Activated CD8-positive, alpha-beta T cell treated with anti-CD3 and anti-CD28 coated beads, Interleukin-2, amount 10 ng/mL, durations not matched to agents 7 days and 5 days (primary cell): ENCODE results near the gene PWWP2B. TPM values are rescaled to one million over a fixed set of nuclear protein-coding genes. Genes with fewer than 3 reads are reported as not detected.
"Not testable (repeated sequence)": the region's sequence is repeated elsewhere in the genome, so short reads cannot be mapped to it uniquely, and the experiment has no call there.

ENCODE experiments used
- ATAC-seq: fragments of 150-1000 bp; cut with Tn5 transposase; one replicate; pipeline ENCODE4 v1.10.0; 2021; ENCODE audit warnings: moderate library complexity
- CTCF ChIA-PET: fragments of 350-600 bp; sonication (Branson Sonifier 250); formaldehyde crosslinking; loops from one replicate; lab custom pipeline; 2021; ENCODE audit warnings: antibody characterized with exemption; lab: Charles Lee
- POLR2A ChIA-PET: fragments of 350-600 bp; sonication (Branson Sonifier 250); formaldehyde crosslinking; loops from one replicate; lab custom pipeline; 2021; ENCODE audit warnings: antibody characterized with exemption; lab: Charles Lee
- DNase-seq: peaks from one replicate; pipeline ENCODE4 v3.0.0-alpha.2; 2020
- H3K27ac Mint-ChIP-seq: one replicate; pipeline ENCODE4 v1.8.0; 2021; ENCODE audit warnings: mild to moderate bottlenecking, mixed read lengths
- H3K27me3 Mint-ChIP-seq: one replicate; pipeline ENCODE4 v1.8.0; 2021; ENCODE audit warnings: low read depth, mixed read lengths
- H3K36me3 Mint-ChIP-seq: one replicate; pipeline ENCODE4 v1.8.0; 2021; ENCODE audit warnings: low read depth, mixed read lengths
- H3K4me1 Mint-ChIP-seq: one replicate; pipeline ENCODE4 v1.8.0; 2021; ENCODE audit warnings: low read depth, mixed read lengths
- H3K4me3 Mint-ChIP-seq: one replicate; pipeline ENCODE4 v1.8.0; 2021; ENCODE audit warnings: mild to moderate bottlenecking, mixed read lengths
- H3K9me3 Mint-ChIP-seq: one replicate; pipeline ENCODE4 v1.8.0; 2022; ENCODE audit warnings: mixed read lengths; ENCODE audit not compliant: insufficient read depth
- total RNA-seq, 2 experiments: library from RNA; stranded (reverse); gene quantifications; one replicate each; pipeline ENCODE4 v1.2.3, GENCODE V29; 2021

The PWWP2B gene
- total RNA-seq = 10 to 100 TPM; 15.0 to 15.7 TPM

DNA sequence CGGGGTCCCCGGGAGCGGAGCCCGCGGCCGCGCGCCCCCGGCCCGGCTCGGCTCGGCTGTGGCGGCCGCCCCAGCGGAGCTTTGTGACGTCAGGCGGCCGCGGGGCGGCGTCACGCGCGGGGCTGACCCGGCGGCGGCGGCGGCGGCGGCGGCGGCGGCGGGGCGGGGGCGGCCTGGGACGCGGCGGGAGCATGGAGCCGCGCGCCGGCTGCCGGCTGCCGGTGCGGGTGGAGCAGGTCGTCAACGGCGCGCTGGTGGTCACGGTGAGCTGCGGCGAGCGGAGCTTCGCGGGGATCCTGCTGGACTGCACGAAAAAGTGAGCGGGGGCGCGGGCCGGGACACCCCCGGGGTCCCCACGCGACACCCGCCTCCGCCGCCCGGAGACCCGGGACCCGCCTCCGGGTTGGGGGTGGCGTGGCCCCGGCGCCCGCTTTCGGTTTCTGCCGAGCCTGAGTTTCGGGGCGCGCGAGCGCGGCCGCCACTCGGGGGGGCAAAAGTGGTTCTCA is at the start of gene PWWP2B:
PWWP2B (plus strand) TSS at position 165 of the 506 bp plus-strand sequence; CDS start at position 192, 27 bp downstream.
- Mint-ChIP-seq H3K36me3 (peaks cover 3% of the 10 kb centered on the region), H3K9me3 (no peaks in the 10 kb centered on the region), H3K4me3 (peak within 1 kb of the TSS; percentile 84), H3K4me1 (peaks cover 23% of the 10 kb centered on the region), H3K27me3 (no peaks in the 10 kb centered on the region), H3K27ac (peak within 1 kb of the TSS; percentile 87)
- ChIA-PET POLR2A (interaction anchor here (0.8 to 1.8 kb wide), 2 partner anchors 24 to 50 kb away, joined by 3 to 8 read pairs; no protein-coding TSS in a partner anchor), CTCF (interaction anchor here (1.1 to 1.6 kb wide), 3 partner anchors 46 to 50 kb away, joined by 3 to 5 read pairs (median 4); no protein-coding TSS in a partner anchor)
- DNase-seq (peak; percentile 75), ATAC-seq (peak; percentile 52)

GRCh38 chr10:132347211-132347930 is 49.6 kb upstream of the PWWP2B start:
- H3K36me3 Mint-ChIP-seq = peaks cover 2% of the 10 kb centered on the region
- no peaks in the 10 kb centered on the region for H3K9me3 Mint-ChIP-seq
- H3K27ac Mint-ChIP-seq = peak overlapping the region; percentile 1
- CTCF ChIA-PET = no interaction called here
- no peaks in the 10 kb centered on the region for H3K4me1 Mint-ChIP-seq
- ATAC-seq = no peak
- H3K4me3 Mint-ChIP-seq = no peak overlapping the region
- POLR2A ChIA-PET = no interaction called here
- no peak for DNase-seq
- no peaks in the 10 kb centered on the region for H3K27me3 Mint-ChIP-seq

GRCh38 chr10:132347931-132348267 is 49.1 kb upstream of the PWWP2B start:
- Mint-ChIP-seq H3K9me3 (no peaks in the 10 kb centered on the region), H3K27me3 (no peaks in the 10 kb centered on the region), H3K27ac (no peak overlapping the region), H3K36me3 (no peaks in the 10 kb centered on the region), H3K4me1 (peaks cover 3% of the 10 kb centered on the region), H3K4me3 (no peak overlapping the region)
- POLR2A ChIA-PET = no interaction called here
- no peak for DNase-seq
- no peak for ATAC-seq
- CTCF ChIA-PET = no interaction called here

GRCh38 chr10:132349766-132350165 is 47.2 kb upstream of the PWWP2B start:
- H3K9me3 Mint-ChIP-seq = no peaks in the 10 kb centered on the region
- ChIA-PET CTCF (interaction anchor here (1.0 kb wide), 1 partner anchor 11 kb away, joined by 3 read pairs; no protein-coding TSS in a partner anchor), POLR2A (no interaction called here)
- H3K27ac Mint-ChIP-seq = no peak overlapping the region
- DNase-seq = no peak
- H3K27me3 Mint-ChIP-seq = no peaks in the 10 kb centered on the region
- peaks cover 3% of the 10 kb centered on the region for H3K4me1 Mint-ChIP-seq
- no peak overlapping the region for H3K4me3 Mint-ChIP-seq
- ATAC-seq = no peak
- no peaks in the 10 kb centered on the region for H3K36me3 Mint-ChIP-seq

GRCh38 chr10:132350391-132350790 is 46.6 kb upstream of the PWWP2B start:
- ChIA-PET CTCF (interaction anchor here (1.0 kb wide), 1 partner anchor 11 kb away, joined by 3 read pairs; no protein-coding TSS in a partner anchor), POLR2A (no interaction called here)
- peaks cover 3% of the 10 kb centered on the region for H3K4me1 Mint-ChIP-seq
- H3K27me3 Mint-ChIP-seq = no peaks in the 10 kb centered on the region
- no peak overlapping the region for H3K4me3 Mint-ChIP-seq
- DNase-seq (no peak), ATAC-seq (no peak)
- H3K9me3 Mint-ChIP-seq = no peaks in the 10 kb centered on the region
- H3K27ac Mint-ChIP-seq = no peak overlapping the region
- H3K36me3 Mint-ChIP-seq = no peaks in the 10 kb centered on the region

- ChIA-PET POLR2A (no interaction called here), CTCF (no interaction called here)
- peaks cover 3% of the 10 kb centered on the region for H3K4me1 Mint-ChIP-seq
- H3K27ac Mint-ChIP-seq = no peak overlapping the region
- H3K27me3 Mint-ChIP-seq = no peaks in the 10 kb centered on the region
- DNase-seq (no peak), ATAC-seq (no peak)
- H3K4me3 Mint-ChIP-seq = no peak overlapping the region
- no peaks in the 10 kb centered on the region for H3K36me3 Mint-ChIP-seq
- no peaks in the 10 kb centered on the region for H3K9me3 Mint-ChIP-seq
Observed at GRCh38 chr10:132350946-132351345, 46.1 kb upstream of the PWWP2B start.

GRCh38 chr10:132351611-132352010 is 45.4 kb upstream of the PWWP2B start:
- H3K4me3 Mint-ChIP-seq = no peak overlapping the region
- no peak for DNase-seq
- H3K36me3 Mint-ChIP-seq = no peaks in the 10 kb centered on the region
- H3K4me1 Mint-ChIP-seq = peaks cover 3% of the 10 kb centered on the region
- H3K27me3 Mint-ChIP-seq = no peaks in the 10 kb centered on the region
- ChIA-PET CTCF (no interaction called here), POLR2A (no interaction called here)
- no peaks in the 10 kb centered on the region for H3K9me3 Mint-ChIP-seq
- no peak overlapping the region for H3K27ac Mint-ChIP-seq
- ATAC-seq = no peak

GRCh38 chr10:132352462-132353308 is 44.3 kb upstream of the PWWP2B start:
- H3K27ac Mint-ChIP-seq, H3K9me3 Mint-ChIP-seq, POLR2A ChIA-PET, H3K27me3 Mint-ChIP-seq, H3K4me3 Mint-ChIP-seq, H3K4me1 Mint-ChIP-seq, H3K36me3 Mint-ChIP-seq: not testable (repeated sequence)
- CTCF ChIA-PET = interaction anchor here (0.7 to 1.7 kb wide), 2 partner anchors 127 to 129 kb away, joined by 3 to 6 read pairs; no protein-coding TSS in a partner anchor
- ATAC-seq (peak; percentile 90), DNase-seq (peak; percentile 81)

DNA sequence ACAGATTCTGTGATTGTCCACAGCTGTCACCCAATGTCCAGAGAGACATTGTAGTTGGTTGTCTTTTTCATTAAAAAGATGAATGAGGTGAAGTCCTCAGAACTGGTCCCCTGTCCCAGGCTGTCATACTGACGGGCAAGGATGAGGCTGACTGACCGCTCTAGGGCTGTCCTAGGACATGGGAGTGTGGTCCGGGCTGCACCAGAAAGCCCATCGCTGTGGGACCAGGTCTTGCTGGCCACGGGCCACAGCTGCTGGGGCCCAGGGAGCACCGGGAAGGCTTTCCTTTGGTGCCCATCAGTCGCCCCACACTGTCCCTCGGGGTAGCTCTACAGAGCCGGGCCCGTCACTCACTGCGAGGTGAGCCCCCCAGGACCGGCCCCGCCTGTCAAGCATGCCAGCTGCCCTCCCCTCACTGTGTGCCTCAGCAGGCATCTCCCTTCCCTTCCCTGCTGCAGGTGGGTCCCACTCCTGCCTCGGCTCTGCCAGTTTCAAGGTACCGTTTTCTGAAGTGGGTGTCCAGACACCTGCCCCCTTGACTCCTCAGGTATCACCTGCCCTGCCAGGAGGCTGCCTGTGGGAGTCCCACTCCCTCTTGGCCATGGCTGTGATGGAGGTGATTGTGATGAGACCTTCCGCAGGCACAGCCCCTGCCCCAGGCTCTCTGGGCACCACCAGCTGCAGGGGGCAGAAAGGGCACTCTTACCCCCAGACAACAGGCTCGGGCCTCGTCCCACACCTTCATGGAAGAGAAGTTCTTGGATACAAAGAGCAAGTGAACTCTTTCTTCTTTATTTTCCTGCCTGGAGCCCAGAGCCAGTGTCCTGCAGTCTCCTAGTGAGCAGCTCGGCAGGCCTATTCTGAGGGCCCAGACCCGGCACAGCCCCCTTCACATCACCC is 43.3 kb upstream of the PWWP2B start:
- ATAC-seq (no peak), DNase-seq (no peak)
- Mint-ChIP-seq H3K36me3 (no peaks in the 10 kb centered on the region), H3K27me3 (no peaks in the 10 kb centered on the region), H3K4me1 (peaks cover 3% of the 10 kb centered on the region), H3K9me3 (no peaks in the 10 kb centered on the region), H3K27ac (no peak overlapping the region), H3K4me3 (no peak overlapping the region)
- ChIA-PET CTCF (interaction anchor here (0.7 to 1.7 kb wide), 2 partner anchors 128 to 130 kb away, joined by 3 to 6 read pairs; no protein-coding TSS in a partner anchor), POLR2A (no interaction called here)

- H3K27me3 Mint-ChIP-seq = no peaks in the 10 kb centered on the region
- H3K36me3 Mint-ChIP-seq = no peaks in the 10 kb centered on the region
- no peak overlapping the region for H3K4me3 Mint-ChIP-seq
- ChIA-PET POLR2A (no interaction called here), CTCF (interaction anchor here (1.1 to 1.6 kb wide), 2 partner anchors 92 to 125 kb away, joined by 3 read pairs; no protein-coding TSS in a partner anchor)
- peaks cover 3% of the 10 kb centered on the region for H3K4me1 Mint-ChIP-seq
- H3K9me3 Mint-ChIP-seq = no peaks in the 10 kb centered on the region
- ATAC-seq = no peak
- H3K27ac Mint-ChIP-seq = no peak overlapping the region
- DNase-seq = no peak
Observed at GRCh38 chr10:132354356-132355094, 42.5 kb upstream of the PWWP2B start.
